ENCODE measurements around the gene KCNRG.

The KCNRG gene

GRCh38 chr13:50016444-50016843 lies 1.2 kb downstream of the KCNRG start:
- no peak overlapping the region for H2AK5ac ChIP-seq (ENCODE audit: low read length, severe bottlenecking)
- H3K4me1 ChIP-seq (ENCODE audit: control insufficient read depth, insufficient read depth, low read depth, low read length), result no peaks in the 10 kb centered on the region
- H4K8ac ChIP-seq (ENCODE audit: low read length), result no peak overlapping the region
- no peak overlapping the region for H3K4me3 ChIP-seq (ENCODE audit: insufficient read depth in 1 of 2, low read depth in 1 of 2, low read length in 2 of 2)
- H3K79me1 ChIP-seq (replicated peaks; ENCODE audit: low read length, poor library complexity, severe bottlenecking), result peaks cover 18% of the 10 kb centered on the region
- no peak overlapping the region for H3K9ac ChIP-seq (ENCODE audit: low read length)
- H3K27me3 ChIP-seq (ENCODE audit: control insufficient read depth in 1 of 2, insufficient read depth in 1 of 2, low read length in 2 of 2), result no peaks in the 10 kb centered on the region
- H3K36me3 ChIP-seq (ENCODE audit: control insufficient read depth in 1 of 2, insufficient read depth in 2 of 2, low read depth in 1 of 2, low read length in 2 of 2), result peaks cover 21 to 88% of the 10 kb centered on the region in 2 experiments
- no peak overlapping the region for H2BK12ac ChIP-seq (ENCODE audit: low read length in 2 of 2)
- no peaks in the 10 kb centered on the region for H3K9me3 ChIP-seq (ENCODE audit: control insufficient read depth, low read length)
- no peak overlapping the region for H3K23ac ChIP-seq (ENCODE audit: low read length in 2 of 2)
- no peak overlapping the region for H2BK5ac ChIP-seq (ENCODE audit: low read depth, low read length, poor library complexity, severe bottlenecking)
- no peak overlapping the region for H3K4ac ChIP-seq (ENCODE audit: low read depth in 1 of 2, low read length in 2 of 2)
- no peak for DNase-seq
- no peak overlapping the region for H3K4me2 ChIP-seq (ENCODE audit: low read length, poor library complexity, severe bottlenecking)
- no peak overlapping the region for H2AFZ ChIP-seq (ENCODE audit: low read depth, low read length)
- no peak overlapping the region for H4K91ac ChIP-seq (ENCODE audit: low read length)
- H3K14ac ChIP-seq (ENCODE audit: low read length in 2 of 2), result no peak overlapping the region
- H2BK15ac ChIP-seq (ENCODE audit: low read depth, poor library complexity, severe bottlenecking), result no peak overlapping the region
- H3K18ac ChIP-seq (ENCODE audit: low read depth in 1 of 2, low read length in 2 of 2), result no peak overlapping the region
- no peak overlapping the region for H3K27ac ChIP-seq (ENCODE audit: low read length, poor library complexity, severe bottlenecking)
- H2BK120ac ChIP-seq (ENCODE audit: low read depth, low read length), result no peak overlapping the region
- WGBS, result no CpG with 5 or more reads among the region's 2 CpGs

GRCh38 chr13:50017819-50018218 lies 2.6 kb downstream of the KCNRG start:
- no peak overlapping the region for H3K18ac ChIP-seq (ENCODE audit: low read depth in 1 of 2, low read length in 2 of 2)
- no peak overlapping the region for H2BK12ac ChIP-seq (ENCODE audit: low read length in 2 of 2)
- no peak overlapping the region for H3K27ac ChIP-seq (ENCODE audit: low read length, poor library complexity, severe bottlenecking)
- no peak overlapping the region for H3K14ac ChIP-seq (ENCODE audit: low read length in 2 of 2)
- H3K9me3 ChIP-seq (ENCODE audit: control insufficient read depth, low read length), result no peaks in the 10 kb centered on the region
- H3K4ac ChIP-seq (ENCODE audit: low read depth in 1 of 2, low read length in 2 of 2), result no peak overlapping the region
- no peak overlapping the region for H3K9ac ChIP-seq (ENCODE audit: low read length)
- H4K91ac ChIP-seq (ENCODE audit: low read length), result no peak overlapping the region
- H3K23ac ChIP-seq (ENCODE audit: low read length in 2 of 2), result no peak overlapping the region
- no peak overlapping the region for H3K4me3 ChIP-seq (ENCODE audit: insufficient read depth in 1 of 2, low read depth in 1 of 2, low read length in 2 of 2)
- no peaks in the 10 kb centered on the region for H3K4me1 ChIP-seq (ENCODE audit: control insufficient read depth, insufficient read depth, low read depth, low read length)
- H2AFZ ChIP-seq (ENCODE audit: low read depth, low read length), result no peak overlapping the region
- no peak overlapping the region for H2BK120ac ChIP-seq (ENCODE audit: low read depth, low read length)
- peaks cover 13% of the 10 kb centered on the region for H3K79me1 ChIP-seq (replicated peaks; ENCODE audit: low read length, poor library complexity, severe bottlenecking)
- H3K36me3 ChIP-seq (ENCODE audit: control insufficient read depth in 1 of 2, insufficient read depth in 2 of 2, low read depth in 1 of 2, low read length in 2 of 2), result peaks cover 16 to 87% of the 10 kb centered on the region in 2 experiments
- no peak overlapping the region for H3K4me2 ChIP-seq (ENCODE audit: low read length, poor library complexity, severe bottlenecking)
- no peak overlapping the region for H4K8ac ChIP-seq (ENCODE audit: low read length)
- no peak overlapping the region for H2AK5ac ChIP-seq (ENCODE audit: low read length, severe bottlenecking)
- H2BK5ac ChIP-seq (ENCODE audit: low read depth, low read length, poor library complexity, severe bottlenecking), result no peak overlapping the region
- DNase-seq, result no peak
- no peaks in the 10 kb centered on the region for H3K27me3 ChIP-seq (ENCODE audit: control insufficient read depth in 1 of 2, insufficient read depth in 1 of 2, low read length in 2 of 2)
- H2BK15ac ChIP-seq (ENCODE audit: low read depth, poor library complexity, severe bottlenecking), result no peak overlapping the region

- no peak overlapping the region for H3K9ac ChIP-seq (ENCODE audit: low read length)
- no peak overlapping the region for H3K14ac ChIP-seq (ENCODE audit: low read length in 2 of 2)
- H2BK120ac ChIP-seq (ENCODE audit: low read depth, low read length), result no peak overlapping the region
- no peak overlapping the region for H3K4ac ChIP-seq (ENCODE audit: low read depth in 1 of 2, low read length in 2 of 2)
- no peak overlapping the region for H2AK5ac ChIP-seq (ENCODE audit: low read length, severe bottlenecking)
- 100% methylated on average over 1 of the region's 1 CpG for WGBS
- no peak overlapping the region for H2BK12ac ChIP-seq (ENCODE audit: low read length in 2 of 2)
- H4K8ac ChIP-seq (ENCODE audit: low read length), result no peak overlapping the region
- no peak for DNase-seq
- H2BK5ac ChIP-seq (ENCODE audit: low read depth, low read length, poor library complexity, severe bottlenecking), result no peak overlapping the region
- H4K91ac ChIP-seq (ENCODE audit: low read length), result no peak overlapping the region
- H3K18ac ChIP-seq (ENCODE audit: low read depth in 1 of 2, low read length in 2 of 2), result no peak overlapping the region
- H3K23ac ChIP-seq (ENCODE audit: low read length in 2 of 2), result no peak overlapping the region
- no peak overlapping the region for H2BK15ac ChIP-seq (ENCODE audit: low read depth, poor library complexity, severe bottlenecking)
- no peaks in the 10 kb centered on the region for H3K4me1 ChIP-seq (ENCODE audit: control insufficient read depth, insufficient read depth, low read depth, low read length)
- no peak overlapping the region for H3K27ac ChIP-seq (ENCODE audit: low read length, poor library complexity, severe bottlenecking)
- peaks cover 4 to 78% of the 10 kb centered on the region in 2 experiments for H3K36me3 ChIP-seq (ENCODE audit: control insufficient read depth in 1 of 2, insufficient read depth in 2 of 2, low read depth in 1 of 2, low read length in 2 of 2)
- peaks cover 7% of the 10 kb centered on the region for H3K79me1 ChIP-seq (replicated peaks; ENCODE audit: low read length, poor library complexity, severe bottlenecking)
- no peaks in the 10 kb centered on the region for H3K9me3 ChIP-seq (ENCODE audit: control insufficient read depth, low read length)
- no peaks in the 10 kb centered on the region for H3K27me3 ChIP-seq (ENCODE audit: control insufficient read depth in 1 of 2, insufficient read depth in 1 of 2, low read length in 2 of 2)
- H3K4me3 ChIP-seq (ENCODE audit: insufficient read depth in 1 of 2, low read depth in 1 of 2, low read length in 2 of 2), result no peak overlapping the region
- H2AFZ ChIP-seq (ENCODE audit: low read depth, low read length), result no peak overlapping the region
- H3K4me2 ChIP-seq (ENCODE audit: low read length, poor library complexity, severe bottlenecking), result no peak overlapping the region
These were observed 10.2 kb downstream of the KCNRG start for GRCh38 chr13:50025436-50025835.

GRCh38 chr13:50026788-50027473 lies 11.7 kb downstream of the KCNRG start:
- H3K9ac ChIP-seq (ENCODE audit: low read length), result no peak overlapping the region
- no peak overlapping the region for H2AK5ac ChIP-seq (ENCODE audit: low read length, severe bottlenecking)
- no peak overlapping the region for H3K4ac ChIP-seq (ENCODE audit: low read depth in 1 of 2, low read length in 2 of 2)
- H3K18ac ChIP-seq (ENCODE audit: low read depth in 1 of 2, low read length in 2 of 2), result no peak overlapping the region
- no peak overlapping the region for H3K4me3 ChIP-seq (ENCODE audit: insufficient read depth in 1 of 2, low read depth in 1 of 2, low read length in 2 of 2)
- H3K27me3 ChIP-seq (ENCODE audit: control insufficient read depth in 1 of 2, insufficient read depth in 1 of 2, low read length in 2 of 2), result no peaks in the 10 kb centered on the region
- H2BK12ac ChIP-seq (ENCODE audit: low read length in 2 of 2), result no peak overlapping the region
- H2BK120ac ChIP-seq (ENCODE audit: low read depth, low read length), result no peak overlapping the region
- H4K8ac ChIP-seq (ENCODE audit: low read length), result no peak overlapping the region
- H3K14ac ChIP-seq (ENCODE audit: low read length in 2 of 2), result no peak overlapping the region
- H2BK5ac ChIP-seq (ENCODE audit: low read depth, low read length, poor library complexity, severe bottlenecking), result no peak overlapping the region
- H2AFZ ChIP-seq (ENCODE audit: low read depth, low read length), result no peak overlapping the region
- H3K27ac ChIP-seq (ENCODE audit: low read length, poor library complexity, severe bottlenecking), result no peak overlapping the region
- no peaks in the 10 kb centered on the region for H3K9me3 ChIP-seq (ENCODE audit: control insufficient read depth, low read length)
- no peak overlapping the region for H2BK15ac ChIP-seq (ENCODE audit: low read depth, poor library complexity, severe bottlenecking)
- peaks cover 4% of the 10 kb centered on the region for H3K79me1 ChIP-seq (replicated peaks; ENCODE audit: low read length, poor library complexity, severe bottlenecking)
- H3K36me3 ChIP-seq (ENCODE audit: control insufficient read depth in 1 of 2, insufficient read depth in 2 of 2, low read depth in 1 of 2, low read length in 2 of 2), result peaks cover 0 to 66% of the 10 kb centered on the region in 2 experiments
- WGBS, result 100% methylated on average over 1 of the region's 2 CpGs
- H3K23ac ChIP-seq (ENCODE audit: low read length in 2 of 2), result no peak overlapping the region
- no peak overlapping the region for H3K4me2 ChIP-seq (ENCODE audit: low read length, poor library complexity, severe bottlenecking)
- DNase-seq, result no peak
- H3K4me1 ChIP-seq (ENCODE audit: control insufficient read depth, insufficient read depth, low read depth, low read length), result no peaks in the 10 kb centered on the region
- no peak overlapping the region for H4K91ac ChIP-seq (ENCODE audit: low read length)

Data from mesenchymal stem cell (in vitro differentiated cells and primary cell).